HepG2 (cell line): Measurements from ENCODE around the gene SCT. TPM values are rescaled to one million over a fixed set of nuclear protein-coding genes. Genes with fewer than 3 reads are reported as not detected.

Source experiments
- AGO1 ChIP-seq: fragments of 200-400 bp; formaldehyde crosslinking; IDR thresholded peaks from 2 replicates; pipeline ENCODE4 v1.6.1; 2017; ENCODE audit warnings: mild to moderate bottlenecking, low read depth, low read length, moderate library complexity; ENCODE audit not compliant: poor library complexity, severe bottlenecking
- AGO2 ChIP-seq: fragments of 200-400 bp; formaldehyde crosslinking; optimal IDR thresholded peaks from 2 replicates; pipeline ENCODE3; 2017; ENCODE audit warnings: mild to moderate bottlenecking, low read depth, low read length, moderate library complexity
- HOXA3 ChIP-seq: sonication (generic); formaldehyde crosslinking; IDR thresholded peaks from 2 replicates; pipeline ENCODE4 v1.5.0; 2020; ENCODE audit warnings: missing genetic modification reagents
- MAZ ChIP-seq, 2 experiments: sonication (generic) in 1 of 2; formaldehyde crosslinking in 1 of 2; IDR thresholded peaks; 2 replicates each; pipeline versions ENCODE4 v1.5.0 to v1.6.1; 2012 to 2020; ENCODE audit warnings: low read depth in 2 of 2, mild to moderate bottlenecking in 2 of 2, borderline replicate concordance in 1 of 2, improper control_type of control experiment in 1 of 2, low read length in 1 of 2, missing genetic modification reagents in 1 of 2, moderate library complexity in 1 of 2
- NONO ChIP-seq, 2 experiments: fragments of 450-650 bp in 1 of 2; sonication (generic) in 1 of 2; formaldehyde crosslinking in 1 of 2; IDR thresholded peaks in 1 of 2; conservative IDR thresholded peaks in 1 of 2; 2 replicates each; pipeline versions ENCODE4 v1.6.1 to v1.8.0; 2017 to 2022; ENCODE audit warnings: mild to moderate bottlenecking in 1 of 2, missing genetic modification reagents in 1 of 2, moderate library complexity in 1 of 2
- SATB2 ChIP-seq: sonication (generic); formaldehyde crosslinking; IDR thresholded peaks from 2 replicates; pipeline ENCODE4 v1.5.0; 2020; ENCODE audit warnings: missing genetic modification reagents
- ZBTB33 ChIP-seq: sonication (generic); formaldehyde crosslinking; IDR thresholded peaks from 2 replicates; pipeline ENCODE4 v1.4.0; 2020; ENCODE audit warnings: missing genetic modification reagents
- ZMYM4 ChIP-seq: sonication (generic); formaldehyde crosslinking; IDR thresholded peaks from 2 replicates; pipeline ENCODE4 v1.8.1; 2023; ENCODE audit warnings: mild to moderate bottlenecking, missing genetic modification reagents
- ZNF513 ChIP-seq: sonication (generic); formaldehyde crosslinking; conservative IDR thresholded peaks from 2 replicates; pipeline ENCODE4 v1.5.0; 2020; ENCODE audit warnings: missing genetic modification reagents
- ZNF674 ChIP-seq: sonication (generic); formaldehyde crosslinking; IDR thresholded peaks from 2 replicates; pipeline ENCODE4 v1.5.0; 2020; ENCODE audit warnings: low read depth, mild to moderate bottlenecking, missing genetic modification reagents
- ZNF766 ChIP-seq: sonication (generic); formaldehyde crosslinking; IDR thresholded peaks from 2 replicates; pipeline ENCODE4 v1.5.0; 2020; ENCODE audit warnings: missing genetic modification reagents, borderline replicate concordance
- polyA plus RNA-seq, 8 experiments: library from polyadenylated mRNA; depleted of rRNA in 3 of 8; stranded (reverse) in 7 of 8; unstranded in 1 of 8; fragments of >200 nt; fragmentation: Illumina TruSeq in 4 of 8; extraction: Trizol in 4 of 8; gene quantifications; 2 replicates each; pipeline versions ENCODE4 v1.2.1 to v1.2.3, GENCODE V29; 2011 to 2016; ENCODE audit warnings: low read depth in 4 of 8, missing spikeins in 1 of 8, mixed read lengths in 1 of 8; ENCODE audit not compliant: insufficient read depth in 1 of 8
- total RNA-seq, 5 experiments: library from RNA; depleted of rRNA; stranded (reverse); fragments of >200 nt; fragmentation: Illumina TruSeq; extraction: Trizol; gene quantifications; 2 replicates each; pipeline ENCODE4 v1.2.3, GENCODE V29; 2016; ENCODE audit warnings: low read depth in 1 of 5

The SCT gene
- total and polyA plus RNA-seq, 2 of the 13 experiments (the other 11 are each of a cell fraction or from before 2014, with no cell fraction given), result not detected

- TF ChIP-seq ZMYM4 (no peak), ZBTB33 (CRISPR knock-in tag) (0 out of 2 replicates have a peak, but pooled peaks have one; percentile 7), NONO (IDR thresholded peaks at IDR 0.05) (no peak), NONO (CRISPR knock-in tag; conservative IDR thresholded peaks at IDR 0.05) (no peak), AGO1 (peak; percentile 80), AGO2 (peak; percentile 87), ZNF513 (CRISPR knock-in tag) (no peak), HOXA3 (no peak), ZNF766 (no peak), SATB2 (CRISPR knock-in tag) (no peak), ZNF674 (CRISPR knock-in tag) (no peak), MAZ (IDR thresholded peaks at IDR 0.05; ENCODE audit: borderline replicate concordance, low read depth, low read length) (no peak), MAZ (CRISPR knock-in tag; IDR thresholded peaks at IDR 0.05; ENCODE audit: low read depth) (no peak)
- TF ChIP-seq, all 625 proteins: peak for 3
These were observed 10.9 kb upstream of the SCT start (continued) for GRCh38 chr11:637593-638521.
